ENCODE results near the gene ACO1.

- TF ChIP-seq POLR2A (IDR thresholded peaks at IDR 0.05): no peak
- no peak for TF ChIP-seq CTCF (IDR thresholded peaks at IDR 0.05)
Measured at GRCh38 chr9:32339424-32339823, 45.0 kb upstream of the ACO1 start.
